ENCODE data around the gene SMR3B.

- no peak for TF ChIP-seq CTCF (IDR thresholded peaks at IDR 0.05)
- TF ChIP-seq POLR2A (IDR thresholded peaks at IDR 0.05), result no peak
Measured at GRCh38 chr4:70426789-70427188, 43.9 kb downstream of the SMR3B start.
